Tibial nerve (tissue), 4 donors: ENCODE results near the gene RELL2. TPM values are rescaled to one million over a fixed set of nuclear protein-coding genes. Genes with fewer than 3 reads are reported as not detected.
A peak's percentile ranks its signal among the peaks of the same experiment; 100 is the strongest.

Experiments
- DNase-seq, 2 donors: peaks; one replicate each; pipeline ENCODE4 v3.0.0-alpha.2; 2019; ENCODE audit warnings: low spot score in 2 of 2
- H3K27ac ChIP-seq, 4 donors: fragments of 200-600 bp; sonication (generic) in 3 of 4; one replicate each; pipeline ENCODE4 v1.5.1; 2017 to 2019; ENCODE audit warnings: mild to moderate bottlenecking in 1 of 4
- H3K27me3 ChIP-seq, 2 donors: fragments of 200-600 bp; sonication (generic) in 1 of 2; one replicate each; pipeline versions ENCODE4 v1.5.1 to v1.6.0; 2017 to 2019
- H3K36me3 ChIP-seq, 3 donors: fragments of 200-600 bp; sonication (generic); one replicate each; pipeline ENCODE4 v1.5.1; 2018 to 2019
- H3K4me1 ChIP-seq, 4 donors: fragments of 200-600 bp; sonication (generic) in 3 of 4; one replicate each; pipeline ENCODE4 v1.5.1; 2017 to 2019
- H3K4me3 ChIP-seq, 4 donors: fragments of 200-600 bp; sonication (generic) in 3 of 4; one replicate each; pipeline ENCODE4 v1.5.1; 2017 to 2019; ENCODE audit warnings: mild to moderate bottlenecking in 1 of 4, moderate library complexity in 1 of 4
- H3K9me3 ChIP-seq, 4 donors: fragments of 200-600 bp; sonication (generic) in 3 of 4; one replicate each; pipeline ENCODE4 v1.5.1; 2017 to 2019
- EP300 ChIP-seq, 2 donors: sonication (generic); formaldehyde crosslinking; IDR thresholded peaks; one replicate each; pipeline ENCODE4 v1.6.1; 2017; ENCODE audit warnings: antibody characterized with exemption in 2 of 2, mild to moderate bottlenecking in 1 of 2
- POLR2A ChIP-seq, 2 donors: fragments of 450-650 bp; IDR thresholded peaks; one replicate each; pipeline ENCODE4 v1.6.1; 2017; ENCODE audit warnings: antibody characterized with exemption in 2 of 2, mild to moderate bottlenecking in 2 of 2, moderate library complexity in 2 of 2
- WGBS, 2 donors: methylation state at CpG; one replicate each; pipeline ENCODE4 v1.1.5; 2018; 5-methylcytosine and 5-hydroxymethylcytosine counted together
- total RNA-seq, 4 donors: library from RNA; depleted of rRNA; stranded (reverse); fragments of >200 nt; gene quantifications; one replicate each; pipeline ENCODE4 v1.1.0, GENCODE V29; 2016
- TF ChIP-seq, protein P1 (sequence below), 5 experiments: fragments of 200-600 bp in 3 of 5; fragments of 450-650 bp in 2 of 5; sonication (generic) in 3 of 5; IDR thresholded peaks; one replicate each; pipeline ENCODE4 v1.5.1; 2016 to 2019; ENCODE audit warnings: antibody characterized with exemption in 5 of 5, mild to moderate bottlenecking in 3 of 5, moderate library complexity in 2 of 5

The RELL2 gene
- total RNA-seq, 4 donors from 2014 or later, result 2.0 to 8.7 (median 4.1) TPM

DNA sequence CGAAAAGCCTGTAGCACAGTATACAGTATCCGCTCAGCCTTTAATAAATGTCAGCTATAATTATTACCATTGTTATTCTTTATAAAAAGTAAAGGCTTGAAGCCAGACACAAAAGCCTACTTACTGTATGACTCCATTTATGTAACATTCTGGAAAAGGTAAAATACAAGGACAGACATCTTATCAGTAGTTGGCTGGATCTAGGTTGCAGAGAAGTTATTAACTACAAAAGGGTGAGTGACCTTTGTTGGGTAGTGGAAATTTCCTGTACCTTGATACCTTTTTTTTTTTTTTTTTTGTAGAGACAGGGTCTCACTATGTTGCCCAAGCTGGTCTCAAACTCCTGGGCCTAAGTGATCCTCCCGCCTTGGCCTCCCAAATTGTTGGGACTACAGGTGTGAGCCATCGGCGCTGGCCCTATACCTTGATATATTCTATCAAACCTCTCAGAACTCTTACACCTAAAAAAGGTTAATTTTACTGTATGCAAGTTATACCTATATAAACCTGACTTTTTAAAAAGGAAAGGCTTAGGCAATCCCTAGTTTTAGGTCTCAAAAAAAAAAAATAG, 6.1 kb upstream of the RELL2 start:
- no peaks in the 10 kb centered on the region for H3K27me3 ChIP-seq
- no peak for DNase-seq
- peaks cover 0 to 54% (median 9%) of the 10 kb centered on the region in 3 donors for H3K36me3 ChIP-seq
- H3K9me3 ChIP-seq, result no peaks in the 10 kb centered on the region
- H3K27ac ChIP-seq, result no peak overlapping the region
- peaks cover 0 to 23% (median 9%) of the 10 kb centered on the region in 4 donors for H3K4me1 ChIP-seq
- TF ChIP-seq POLR2A (IDR thresholded peaks at IDR 0.05), result no peak
- no peak for TF ChIP-seq EP300 (IDR thresholded peaks at IDR 0.05)
- whole genome bisulfite sequencing, 2 donors, result 90 to 93% methylated on average over 5 of the region's 5 CpGs
- no peak overlapping the region for H3K4me3 ChIP-seq

- DNase-seq, result no peak
- TF ChIP-seq EP300 (IDR thresholded peaks at IDR 0.05), result no peak
- TF ChIP-seq, protein P1, sequence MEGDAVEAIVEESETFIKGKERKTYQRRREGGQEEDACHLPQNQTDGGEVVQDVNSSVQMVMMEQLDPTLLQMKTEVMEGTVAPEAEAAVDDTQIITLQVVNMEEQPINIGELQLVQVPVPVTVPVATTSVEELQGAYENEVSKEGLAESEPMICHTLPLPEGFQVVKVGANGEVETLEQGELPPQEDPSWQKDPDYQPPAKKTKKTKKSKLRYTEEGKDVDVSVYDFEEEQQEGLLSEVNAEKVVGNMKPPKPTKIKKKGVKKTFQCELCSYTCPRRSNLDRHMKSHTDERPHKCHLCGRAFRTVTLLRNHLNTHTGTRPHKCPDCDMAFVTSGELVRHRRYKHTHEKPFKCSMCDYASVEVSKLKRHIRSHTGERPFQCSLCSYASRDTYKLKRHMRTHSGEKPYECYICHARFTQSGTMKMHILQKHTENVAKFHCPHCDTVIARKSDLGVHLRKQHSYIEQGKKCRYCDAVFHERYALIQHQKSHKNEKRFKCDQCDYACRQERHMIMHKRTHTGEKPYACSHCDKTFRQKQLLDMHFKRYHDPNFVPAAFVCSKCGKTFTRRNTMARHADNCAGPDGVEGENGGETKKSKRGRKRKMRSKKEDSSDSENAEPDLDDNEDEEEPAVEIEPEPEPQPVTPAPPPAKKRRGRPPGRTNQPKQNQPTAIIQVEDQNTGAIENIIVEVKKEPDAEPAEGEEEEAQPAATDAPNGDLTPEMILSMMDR (IDR thresholded peaks at IDR 0.05), result no peak
- TF ChIP-seq POLR2A (IDR thresholded peaks at IDR 0.05), result no peak
- Histone ChIP-seq H3K4me3 (no peak overlapping the region), H3K27ac (no peak overlapping the region), H3K27me3 (no peaks in the 10 kb centered on the region), H3K4me1 (peaks cover 0 to 36% (median 17%) of the 10 kb centered on the region in 4 donors), H3K9me3 (no peaks in the 10 kb centered on the region), H3K36me3 (peaks cover 0 to 34% (median 0%) of the 10 kb centered on the region in 3 donors)
- WGBS, 2 donors, result 89 to 96% methylated on average over 2 of the region's 2 CpGs
Measured at GRCh38 chr5:141632650-141633049, 4.1 kb upstream of the RELL2 start.

DNA sequence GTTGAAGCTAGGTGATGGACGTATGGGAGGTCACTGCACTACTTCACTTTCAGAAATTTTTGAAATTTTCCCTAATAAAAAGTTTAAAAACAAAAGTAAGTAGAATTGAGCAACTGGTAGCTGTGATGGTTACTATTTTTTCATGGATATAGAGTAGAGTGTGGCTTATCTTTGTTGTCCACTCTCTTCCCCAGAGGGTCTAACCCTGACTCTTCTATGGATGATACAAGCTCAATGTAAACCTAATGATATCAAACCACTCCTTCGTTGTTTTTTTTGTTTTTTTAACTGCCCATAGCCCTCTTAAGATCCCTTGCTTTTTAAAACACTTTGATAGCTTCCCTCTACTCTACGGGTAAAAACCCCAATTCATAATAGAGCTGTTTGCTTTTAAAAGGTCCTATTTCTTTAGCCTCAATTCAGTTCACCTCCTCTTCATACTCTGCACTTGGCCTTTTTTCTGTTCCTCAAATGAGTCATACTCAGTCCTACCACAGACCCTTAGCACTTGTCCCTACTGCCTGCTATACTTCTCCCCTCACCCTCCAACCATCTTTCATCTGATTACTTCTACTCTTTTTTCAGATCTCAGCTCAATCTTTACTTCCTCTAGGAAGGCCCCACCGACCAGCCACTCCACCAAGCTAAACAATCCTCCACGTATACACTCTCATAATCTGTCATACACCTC, 2.8 kb upstream of the RELL2 start:
- TF ChIP-seq EP300 (IDR thresholded peaks at IDR 0.05) (no peak), POLR2A (IDR thresholded peaks at IDR 0.05) (no peak)
- TF ChIP-seq, protein P1 (IDR thresholded peaks at IDR 0.05), result no peak
- WGBS, 2 donors, result 73 to 79% methylated on average over 5 of the region's 5 CpGs

DNA sequence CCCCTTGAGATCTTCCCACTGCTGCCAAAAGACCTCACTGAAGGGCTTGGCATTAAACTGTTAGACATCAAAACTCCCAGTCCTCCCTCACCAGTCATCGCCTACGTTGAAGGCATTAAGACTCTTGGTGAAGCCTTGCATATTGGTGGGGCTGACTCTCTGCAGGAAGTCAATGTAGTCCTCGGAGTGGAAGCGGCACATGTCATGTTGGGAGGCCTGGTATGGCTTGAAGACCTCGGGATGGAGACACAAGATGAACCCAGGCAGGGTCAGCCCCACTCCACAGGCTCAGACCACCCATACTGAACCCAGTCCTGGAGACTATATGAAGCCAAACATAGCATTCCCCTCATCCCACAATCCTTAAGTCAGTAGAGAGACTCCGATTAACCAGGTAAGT, 2.1 kb upstream of the RELL2 start:
- no peak for DNase-seq
- WGBS, 2 donors, result 85 to 91% methylated on average over 6 of the region's 6 CpGs
- H3K27ac ChIP-seq, result no peak overlapping the region
- no peak overlapping the region for H3K4me3 ChIP-seq
- peaks cover 0 to 44% (median 23%) of the 10 kb centered on the region in 4 donors for H3K4me1 ChIP-seq
- H3K27me3 ChIP-seq, result no peaks in the 10 kb centered on the region
- H3K9me3 ChIP-seq, result no peaks in the 10 kb centered on the region
- TF ChIP-seq, protein P1 (IDR thresholded peaks at IDR 0.05), result no peak
- TF ChIP-seq EP300 (IDR thresholded peaks at IDR 0.05) (no peak), POLR2A (IDR thresholded peaks at IDR 0.05) (no peak)
- peaks cover 0 to 13% (median 0%) of the 10 kb centered on the region in 3 donors for H3K36me3 ChIP-seq

More for the DNA sequence above, 2.8 kb upstream of the RELL2 start:
- Histone ChIP-seq H3K4me1 (peaks cover 0 to 44% (median 23%) of the 10 kb centered on the region in 4 donors), H3K27ac (no peak overlapping the region), H3K36me3 (peaks cover 0 to 20% (median 0%) of the 10 kb centered on the region in 3 donors), H3K27me3 (no peaks in the 10 kb centered on the region), H3K4me3 (no peak overlapping the region), H3K9me3 (no peaks in the 10 kb centered on the region)
- no peak for DNase-seq

DNA sequence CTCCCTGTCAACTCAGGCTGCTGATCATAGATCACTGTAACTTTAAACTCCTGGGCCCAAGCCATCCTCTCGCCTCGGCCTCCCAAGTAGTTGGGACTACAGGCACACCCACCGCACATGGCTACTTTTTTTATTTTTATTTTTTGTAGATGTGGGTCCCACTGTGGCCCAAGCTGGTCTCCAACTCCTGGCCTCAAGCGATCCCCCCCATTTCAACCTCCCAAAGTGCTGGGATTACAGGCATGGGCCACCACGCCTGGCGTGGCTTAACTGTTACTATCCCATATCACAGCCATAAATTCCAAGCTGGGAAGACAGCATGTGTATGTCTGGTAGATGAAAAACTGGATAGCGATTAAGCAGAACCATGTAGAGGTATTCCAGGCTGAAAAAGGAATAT, 1.2 kb upstream of the RELL2 start:
- peak overlapping the region; percentile 63 to 89 (median 75) for H3K4me3 ChIP-seq
- no peaks in the 10 kb centered on the region for H3K27me3 ChIP-seq
- peaks cover 0 to 13% (median 0%) of the 10 kb centered on the region in 3 donors for H3K36me3 ChIP-seq
- peak overlapping the region in 3 of 4 donors; percentile 80 to 88 (median 81) for H3K27ac ChIP-seq
- H3K9me3 ChIP-seq, result no peaks in the 10 kb centered on the region
- TF ChIP-seq POLR2A (IDR thresholded peaks at IDR 0.05), result no peak
- no peak for TF ChIP-seq EP300 (IDR thresholded peaks at IDR 0.05)
- DNase-seq, result no peak
- WGBS, 2 donors, result 49 to 53% methylated on average over 7 of the region's 7 CpGs
- peaks cover 0 to 44% (median 23%) of the 10 kb centered on the region in 4 donors for H3K4me1 ChIP-seq

- peak overlapping the region; percentile 32 to 88 (median 80) for H3K27ac ChIP-seq
- H3K4me3 ChIP-seq, result peak overlapping the region; percentile 63 to 89 (median 75)
- H3K36me3 ChIP-seq, result peaks cover 0 to 17% (median 0%) of the 10 kb centered on the region in 3 donors
- H3K27me3 ChIP-seq, result no peaks in the 10 kb centered on the region
- H3K9me3 ChIP-seq, result no peaks in the 10 kb centered on the region
- H3K4me1 ChIP-seq, result peaks cover 0 to 44% (median 23%) of the 10 kb centered on the region in 4 donors
- TF ChIP-seq, protein P1 (IDR thresholded peaks at IDR 0.05), result no peak
- no peak for TF ChIP-seq EP300 (IDR thresholded peaks at IDR 0.05)
- TF ChIP-seq POLR2A (IDR thresholded peaks at IDR 0.05), result no peak
- no peak for DNase-seq
- WGBS, 2 donors, result 2 to 8% methylated on average over 4 of the region's 4 CpGs
Measured at GRCh38 chr5:141636106-141636412, 738 bp upstream of the RELL2 start.
